HCT116 (cell line): ENCODE measurements around the gene RHBDF2. TPM values are rescaled to one million over a fixed set of nuclear protein-coding genes. Genes with fewer than 3 reads are reported as not detected.

ENCODE experiments used
- ATAC-seq: fragments of 200-7000 bp; cut with Tn5 transposase; 2 replicates; pipeline ENCODE4 v1.9.1; 2020; ENCODE audit warnings: mild to moderate bottlenecking, moderate library complexity
- BruUV-seq: library from RNA; stranded (reverse); fragments of 400-500 nt; replicated peaks from 2 replicates; lab custom pipeline; 2021; lab: Mats Ljungman, UMichigan
- CTCF ChIA-PET: fragments of 300-600 bp; sonication (Branson Sonifier 250); formaldehyde crosslinking; loops from one replicate; lab custom pipeline; 2021; ENCODE audit warnings: antibody characterized with exemption; lab: Charles Lee
- POLR2A ChIA-PET: fragments of 300-600, 350-600 bp; sonication (Branson Sonifier 250); formaldehyde crosslinking; loops from one replicate; lab custom pipeline; 2021; ENCODE audit warnings: antibody characterized with exemption; lab: Charles Lee
- RAD21 ChIA-PET, 2 experiments: fragments of 300-600 bp; sonication (Branson Sonifier 250); formaldehyde crosslinking; loops; one replicate each; lab custom pipeline; 2023; ENCODE audit warnings: low total read pairs in 2 of 2; ENCODE audit not compliant: uncharacterized antibody in 2 of 2, unreplicated experiment in 2 of 2, low non-redundant PET in 1 of 2; lab: Charles Lee
- DNase-seq: peaks from one replicate; pipeline ENCODE4 v3.0.0-alpha.2; 2010; ENCODE audit warnings: low read depth, low spot score
- H2AFZ ChIP-seq: fragments of 200-600 bp; shearing (Covaris generic), sonication (generic); 2 replicates; pipeline ENCODE4 v1.6.1; 2017; ENCODE audit warnings: low read depth, mixed run types, mixed read lengths, antibody characterized with exemption, low read length; ENCODE audit not compliant: poor library complexity, severe bottlenecking
- H3K27ac ChIP-seq: 2 replicates; pipeline ENCODE4 v1.5.1; 2012; ENCODE audit warnings: low read depth, low read length
- H3K27me3 ChIP-seq: fragments of 200-600 bp; sonication (generic); 2 replicates; pipeline ENCODE4 v1.6.1; 2016; ENCODE audit warnings: mixed run types, low read length, mixed read lengths; ENCODE audit not compliant: insufficient read depth
- H3K36me3 ChIP-seq, 2 experiments: fragments of 200-500 bp in 1 of 2; fragments of 200-600 bp in 1 of 2; sonication (Bioruptor generic) in 1 of 2; sonication (generic) in 1 of 2; 2 replicates each; pipeline versions ENCODE4 v1.5.1 to v1.6.1; 2014 to 2016; ENCODE audit warnings: low read length in 2 of 2, inconsistent platforms in 1 of 2, mixed read lengths in 1 of 2, mixed run types in 1 of 2; ENCODE audit not compliant: insufficient read depth in 2 of 2, control insufficient read depth in 1 of 2
- H3K4me1 ChIP-seq, 2 experiments: fragments of 200-600 bp in 1 of 2; sonication (generic) in 1 of 2; 2 replicates each; pipeline versions ENCODE4 v1.5.1 to v1.6.1; 2012 to 2017; ENCODE audit warnings: low read length in 2 of 2, inconsistent platforms in 1 of 2, mild to moderate bottlenecking in 1 of 2, mixed read lengths in 1 of 2, mixed run types in 1 of 2, moderate library complexity in 1 of 2; ENCODE audit not compliant: insufficient read depth in 2 of 2, control insufficient read depth in 1 of 2
- H3K4me2 ChIP-seq: fragments of 200-600 bp; sonication (generic); 2 replicates; pipeline ENCODE4 v1.6.1; 2017; ENCODE audit warnings: mixed run types, low read length, mixed read lengths
- H3K4me3 ChIP-seq, 2 experiments: fragments of 200-600 bp in 1 of 2; sonication (generic) in 1 of 2; replicated peaks in 1 of 2; 2 replicates each; pipeline ENCODE4 v1.5.1; 2011 to 2016; ENCODE audit warnings: low read length in 2 of 2, control low read depth in 1 of 2, low read depth in 1 of 2, mild to moderate bottlenecking in 1 of 2, mixed read lengths in 1 of 2, mixed run types in 1 of 2
- H3K79me2 ChIP-seq: fragments of 200-600 bp; sonication (generic); 2 replicates; pipeline ENCODE4 v1.6.1; 2017; ENCODE audit warnings: mild to moderate bottlenecking, mixed run types, low read length, moderate library complexity, mixed read lengths; ENCODE audit not compliant: insufficient read depth
- H3K9ac ChIP-seq: fragments of 200-600 bp; sonication (generic); 2 replicates; pipeline ENCODE4 v1.6.1; 2016; ENCODE audit warnings: low read length, mixed read lengths
- H3K9me2 ChIP-seq: fragments of 200-600 bp; sonication (generic), shearing (Covaris generic); 2 replicates; pipeline ENCODE4 v1.6.1; 2017; ENCODE audit warnings: mixed run types, mild to moderate bottlenecking, moderate library complexity; ENCODE audit not compliant: insufficient read depth
- H3K9me3 ChIP-seq, 2 experiments: fragments of 200-500 bp in 1 of 2; fragments of 200-600 bp in 1 of 2; sonication (Bioruptor generic) in 1 of 2; sonication (generic) in 1 of 2; 2 replicates each; pipeline ENCODE4 v1.6.1; 2014 to 2017; ENCODE audit warnings: low read length in 2 of 2, mixed read lengths in 2 of 2, inconsistent platforms in 1 of 2, low read depth in 1 of 2, mild to moderate bottlenecking in 1 of 2, mixed run types in 1 of 2, moderate library complexity in 1 of 2; ENCODE audit not compliant: control insufficient read depth in 1 of 2, insufficient read depth in 1 of 2
- H4K20me1 ChIP-seq: fragments of 200-600 bp; sonication (generic), shearing (Covaris generic); 2 replicates; pipeline ENCODE4 v1.6.1; 2017; ENCODE audit warnings: mixed run types, mild to moderate bottlenecking, moderate library complexity; ENCODE audit not compliant: insufficient read depth
- CEBPB ChIP-seq: IDR thresholded peaks from 2 replicates; pipeline ENCODE4 v1.6.1; 2012; ENCODE audit warnings: low read depth
- EGR1 ChIP-seq: IDR thresholded peaks from 2 replicates; pipeline ENCODE4 v1.6.1; 2012; ENCODE audit warnings: low read depth
- ELF1 ChIP-seq: IDR thresholded peaks from 2 replicates; pipeline ENCODE4 v1.6.1; 2012; ENCODE audit warnings: low read depth, borderline replicate concordance
- EZH2 ChIP-seq: fragments of 200-600 bp; sonication (generic); IDR thresholded peaks from 2 replicates; pipeline ENCODE4 v1.6.1; 2017; ENCODE audit warnings: antibody characterized with exemption, mixed run types
- FOSL1 ChIP-seq: IDR thresholded peaks from 2 replicates; pipeline ENCODE4 v1.6.1; 2012; ENCODE audit warnings: low read depth
- MAX ChIP-seq: IDR thresholded peaks from 2 replicates; pipeline ENCODE4 v1.6.1; 2012
- POLR2A ChIP-seq: IDR thresholded peaks from 2 replicates; pipeline ENCODE4 v1.7.0; 2011; ENCODE audit warnings: borderline replicate concordance; ENCODE audit not compliant: insufficient read depth, insufficient read length; ENCODE audit errors: extremely low read depth
- POLR2AphosphoS5 ChIP-seq: IDR thresholded peaks from 2 replicates; pipeline ENCODE4 v1.6.1; 2011; ENCODE audit warnings: mild to moderate bottlenecking, low read depth, low read length, moderate library complexity
- SIN3A ChIP-seq: IDR thresholded peaks from 2 replicates; pipeline ENCODE4 v1.6.1; 2012; ENCODE audit warnings: low read depth
- SP1 ChIP-seq: IDR thresholded peaks from 2 replicates; pipeline ENCODE4 v1.6.1; 2012; ENCODE audit warnings: low read depth
- TCF7L2 ChIP-seq: IDR thresholded peaks from 2 replicates; pipeline ENCODE4 v1.7.0; 2011; ENCODE audit warnings: borderline replicate concordance, inconsistent platforms; ENCODE audit not compliant: insufficient read depth, insufficient read length; ENCODE audit errors: extremely low read depth
- ZNF274 ChIP-seq: fragments of 200-500 bp; sonication (Bioruptor generic); IDR thresholded peaks from 2 replicates; pipeline ENCODE4 v1.6.1; 2014; ENCODE audit warnings: mild to moderate bottlenecking, low read depth, low read length, inconsistent platforms
- intact Hi-C: fragments of 100-400 bp; cut with micrococcal nuclease; formaldehyde crosslinking; loops from 2 replicates; pipeline ENCODE4 v1.10.0; 2022
- total RNA-seq: library from RNA; stranded (reverse); gene quantifications from one replicate; pipeline ENCODE4 v1.2.1, GENCODE V29; 2021; ENCODE audit not compliant: unreplicated experiment
- TF ChIP-seq, protein P1 (sequence below), 3 experiments: fragments of 200-600 bp in 1 of 3; sonication (generic) in 1 of 3; IDR thresholded peaks in 2 of 3; conservative IDR thresholded peaks in 1 of 3; 2 replicates each; pipeline ENCODE4 v1.5.1; 2012 to 2017; ENCODE audit warnings: low read depth in 2 of 3, low read length in 2 of 3, antibody characterized with exemption in 1 of 3, borderline replicate concordance in 1 of 3, control low read depth in 1 of 3, mild to moderate bottlenecking in 1 of 3, mixed read lengths in 1 of 3, mixed run types in 1 of 3, moderate library complexity in 1 of 3; ENCODE audit not compliant: insufficient read depth in 1 of 3

The RHBDF2 gene
- total RNA-seq, 1 experiment from 2014 or later = 61.1 TPM

DNA sequence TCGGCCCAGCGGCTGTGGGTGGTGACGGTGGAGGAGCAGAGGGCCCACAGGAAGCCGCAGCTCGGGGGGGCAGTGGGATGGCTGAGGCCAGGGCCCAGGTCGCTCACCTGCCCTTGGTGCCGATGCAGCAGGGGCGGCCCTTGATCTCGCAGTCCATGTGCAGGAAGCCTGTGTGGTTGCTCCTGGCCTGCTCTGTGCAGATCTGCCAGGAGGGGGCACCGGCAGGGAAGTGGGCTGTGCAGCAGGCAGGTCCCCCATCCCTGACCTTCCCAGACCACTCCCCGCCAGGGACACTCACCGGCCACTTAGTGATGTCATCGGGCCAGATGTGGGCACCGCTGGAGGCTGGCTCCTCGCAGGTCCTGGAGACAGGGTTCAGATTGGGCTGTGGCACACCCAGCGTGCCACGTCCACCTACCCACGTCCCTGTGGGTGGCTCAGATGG is 27.7 kb downstream of the RHBDF2 start:
- no peaks in the 10 kb centered on the region for H3K27me3 ChIP-seq
- H2AFZ ChIP-seq = no peak overlapping the region
- H3K4me2 ChIP-seq = no peak overlapping the region
- H3K9me2 ChIP-seq = no peaks in the 10 kb centered on the region
- peak; percentile 75 for ATAC-seq
- H3K36me3 ChIP-seq = peaks cover 12 to 26% of the 10 kb centered on the region in 2 experiments; a peak in 3 of 4 replicates
- H3K9me3 ChIP-seq = no peaks in the 10 kb centered on the region
- H4K20me1 ChIP-seq = no peaks in the 10 kb centered on the region
- ChIA-PET CTCF (no interaction called here), RAD21 (no interaction called here), POLR2A (no interaction called here)
- H3K79me2 ChIP-seq = no peaks in the 10 kb centered on the region
- no peaks in the 10 kb centered on the region for H3K4me1 ChIP-seq
- DNase-seq = no peak
- no TSS peak for BruUV-seq
- H3K9ac ChIP-seq = no peak overlapping the region
- H3K27ac ChIP-seq = no peak overlapping the region
- TF ChIP-seq, protein P1, sequence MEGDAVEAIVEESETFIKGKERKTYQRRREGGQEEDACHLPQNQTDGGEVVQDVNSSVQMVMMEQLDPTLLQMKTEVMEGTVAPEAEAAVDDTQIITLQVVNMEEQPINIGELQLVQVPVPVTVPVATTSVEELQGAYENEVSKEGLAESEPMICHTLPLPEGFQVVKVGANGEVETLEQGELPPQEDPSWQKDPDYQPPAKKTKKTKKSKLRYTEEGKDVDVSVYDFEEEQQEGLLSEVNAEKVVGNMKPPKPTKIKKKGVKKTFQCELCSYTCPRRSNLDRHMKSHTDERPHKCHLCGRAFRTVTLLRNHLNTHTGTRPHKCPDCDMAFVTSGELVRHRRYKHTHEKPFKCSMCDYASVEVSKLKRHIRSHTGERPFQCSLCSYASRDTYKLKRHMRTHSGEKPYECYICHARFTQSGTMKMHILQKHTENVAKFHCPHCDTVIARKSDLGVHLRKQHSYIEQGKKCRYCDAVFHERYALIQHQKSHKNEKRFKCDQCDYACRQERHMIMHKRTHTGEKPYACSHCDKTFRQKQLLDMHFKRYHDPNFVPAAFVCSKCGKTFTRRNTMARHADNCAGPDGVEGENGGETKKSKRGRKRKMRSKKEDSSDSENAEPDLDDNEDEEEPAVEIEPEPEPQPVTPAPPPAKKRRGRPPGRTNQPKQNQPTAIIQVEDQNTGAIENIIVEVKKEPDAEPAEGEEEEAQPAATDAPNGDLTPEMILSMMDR (IDR thresholded peaks at IDR 0.05 in 2 of 3, conservative IDR thresholded peaks at IDR 0.05 in 1 of 3; ENCODE audit: borderline replicate concordance in 1 of 3, insufficient read depth in 1 of 3, low read depth in 2 of 3, low read length in 2 of 3) = peak in 2 of 3 experiments; percentile 60 to 61; a peak in 4 of 6 replicates
- TF ChIP-seq MAX = no peak
- TF ChIP-seq TCF7L2 = no peak
- TF ChIP-seq SIN3A = no peak
- H3K4me3 ChIP-seq = no peak overlapping the region
- intact Hi-C loops = no loop called here

DNA sequence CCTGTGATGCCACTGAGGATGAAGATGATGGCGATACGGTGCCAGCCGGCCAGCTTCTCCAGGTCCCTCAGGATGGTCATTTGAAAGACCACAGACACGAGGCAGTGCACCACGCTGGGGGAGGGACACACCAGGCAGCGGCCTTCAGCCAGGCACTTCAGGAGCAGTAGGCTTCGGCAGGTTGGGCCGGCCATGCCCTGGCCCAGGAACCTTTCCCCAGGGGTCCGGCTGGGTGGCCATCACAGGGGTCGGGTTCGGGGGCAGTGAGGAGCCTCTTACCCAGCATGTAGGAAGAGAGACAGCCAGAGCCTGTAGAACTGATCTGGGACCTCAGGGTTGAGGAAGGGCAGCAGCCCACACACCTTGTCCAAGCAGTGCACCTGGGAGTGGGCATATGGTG is 28.5 kb downstream of the RHBDF2 start:
- DNase-seq (no peak), ATAC-seq (no peak)
- TF ChIP-seq EZH2 (no peak), SP1 (no peak), POLR2AphosphoS5 (no peak), CEBPB (no peak), ELF1 (no peak), MAX (no peak), FOSL1 (no peak), POLR2A (no peak), ZNF274 (no peak), EGR1 (no peak)
- Histone ChIP-seq H3K4me2 (no peak overlapping the region), H3K27ac (no peak overlapping the region), H3K79me2 (no peaks in the 10 kb centered on the region), H3K9me2 (no peaks in the 10 kb centered on the region), H2AFZ (no peak overlapping the region), H4K20me1 (no peaks in the 10 kb centered on the region), H3K9me3 (no peaks in the 10 kb centered on the region), H3K9ac (no peak overlapping the region), H3K27me3 (no peaks in the 10 kb centered on the region), H3K36me3 (peaks cover 12 to 25% of the 10 kb centered on the region in 2 experiments; a peak in 3 of 4 replicates), H3K4me1 (no peaks in the 10 kb centered on the region), H3K4me3 (no peak overlapping the region)
- POLR2A ChIA-PET = no interaction called here
- CTCF ChIA-PET = no interaction called here
- RAD21 ChIA-PET = no interaction called here
- intact Hi-C loops = no loop called here
- BruUV-seq = no TSS peak
